Pancreas (tissue), 10 donors: ENCODE data around the gene STUM. TPM values are rescaled to one million over a fixed set of nuclear protein-coding genes. Genes with fewer than 3 reads are reported as not detected.
"Not testable (repeated sequence)": the region's sequence is repeated elsewhere in the genome, so short reads cannot be mapped to it uniquely, and the experiment has no call there.

ENCODE experiments used
- ATAC-seq, 4 donors: fragments of 200-7000 bp; cut with Tn5 transposase; one replicate each; pipeline versions ENCODE4 v1.8.0 to v1.9.1; 2020; ENCODE audit warnings: mild to moderate bottlenecking in 4 of 4, moderate library complexity in 4 of 4
- DNase-seq, 6 donors: peaks; one replicate each; pipeline ENCODE4 v3.0.0-alpha.2; 2020
- FAIRE-seq: peaks from 2 replicates; lab custom pipeline; 2012; peaks lifted over from hg19 to GRCh38; lab: Jason Lieb, UNC
- H3K27ac ChIP-seq, 4 donors: fragments of 200-600 bp; sonication (generic); 1 replicate in 3 of 4; 2 replicates in 1 of 4; pipeline versions ENCODE4 v1.5.0 to v1.8.0; 2020
- H3K27me3 ChIP-seq, 4 donors: fragments of 200-600 bp; one replicate each; pipeline ENCODE4 v1.8.0; 2021
- H3K36me3 ChIP-seq, 3 donors: fragments of 200-600 bp; sonication (generic) in 1 of 3; one replicate each; pipeline versions ENCODE4 v1.5.0 to v1.8.0; 2020 to 2021
- H3K4me1 ChIP-seq, 3 donors: fragments of 200-600 bp; one replicate each; pipeline ENCODE4 v1.8.0; 2021
- H3K4me3 ChIP-seq, 4 donors: fragments of 200-600 bp; sonication (generic) in 2 of 4; one replicate each; pipeline versions ENCODE4 v1.5.0 to v1.8.0; 2020 to 2021
- H3K9me3 ChIP-seq, 4 donors: fragments of 200-600 bp; one replicate each; pipeline ENCODE4 v1.8.0; 2021
- WGBS, 2 donors: extraction: QIAGEN DNeasy Blood & Tissue Kit; methylation state at CpG; one replicate each; pipeline ENCODE4 v1.1.7; 2013; 5-methylcytosine and 5-hydroxymethylcytosine counted together
- intact Hi-C, 3 donors: fragments of 100-400 bp; cut with DNase I; formaldehyde crosslinking; loops; one replicate each; pipeline versions ENCODE4 v1.11.1 to v1.14.2; 2022
- polyA plus RNA-seq, 2 donors: library from polyadenylated mRNA; stranded (reverse); fragments of 200-250 nt; gene quantifications; one replicate each; pipeline ENCODE4 v1.2.3, GENCODE V29; 2013
- total RNA-seq, 6 donors: library from RNA; stranded (reverse); fragmentation: NEBNext Ultra II Directional in 4 of 6; extraction: Animal tissue kit (Norgen Biotek cat#: 25700) in 4 of 6; gene quantifications; one replicate each; pipeline versions ENCODE4 v1.2.1 to v1.2.4, GENCODE V29; 2021 to 2023
- TF ChIP-seq, protein P1 (sequence below), 4 donors: fragments of 200-600 bp; sonication (generic) in 3 of 4; IDR thresholded peaks; one replicate each; pipeline versions ENCODE4 v1.5.0 to v1.8.0; 2021; ENCODE audit warnings: antibody characterized with exemption in 4 of 4
- donor health status: healthy with polysubstance abuse.
- donor health status: DM: no; HTN: no; CAD: no; lungs with moderate emphysema.
- donor health status: DM: no; HTN: no; CAD: no.
- donor health status: control.
- donor health status: control.
- donor health status: Bipolar disorder and iron deficiency.
- donor health status: DM: yes; HTN: yes; CAD: no.
- donor health status: DM: no; HTN: no; CAD: no.
- donor health status: DM: no; HTN: no; CAD: no.
- donor health status: DM: yes; HTN: yes; CAD: no.

STUM gene
- total and polyA plus RNA-seq, 8 donors, result 0.32 to 1.2 (median 0.56) TPM

DNA sequence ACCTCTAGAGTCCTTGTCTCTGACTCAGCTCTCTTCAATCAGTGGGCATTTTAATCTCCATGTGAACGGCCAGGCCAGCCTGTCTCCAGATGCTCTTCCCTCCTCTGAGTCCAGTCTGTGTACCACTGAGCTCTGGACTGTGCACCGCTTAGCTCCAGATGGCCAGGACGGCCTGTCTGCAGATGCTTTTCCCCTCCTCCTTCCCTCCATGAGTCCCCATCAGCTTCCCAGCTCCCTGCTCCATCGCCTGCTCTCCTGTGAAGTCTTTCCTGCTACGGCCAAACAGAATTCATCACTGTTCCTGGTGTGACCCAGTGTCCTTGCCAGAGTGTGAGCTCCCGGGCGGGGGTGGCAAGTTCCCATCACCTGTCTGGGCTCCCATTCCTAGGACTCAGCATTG lies 42.0 kb downstream of the STUM start:
- TF ChIP-seq, protein P1, sequence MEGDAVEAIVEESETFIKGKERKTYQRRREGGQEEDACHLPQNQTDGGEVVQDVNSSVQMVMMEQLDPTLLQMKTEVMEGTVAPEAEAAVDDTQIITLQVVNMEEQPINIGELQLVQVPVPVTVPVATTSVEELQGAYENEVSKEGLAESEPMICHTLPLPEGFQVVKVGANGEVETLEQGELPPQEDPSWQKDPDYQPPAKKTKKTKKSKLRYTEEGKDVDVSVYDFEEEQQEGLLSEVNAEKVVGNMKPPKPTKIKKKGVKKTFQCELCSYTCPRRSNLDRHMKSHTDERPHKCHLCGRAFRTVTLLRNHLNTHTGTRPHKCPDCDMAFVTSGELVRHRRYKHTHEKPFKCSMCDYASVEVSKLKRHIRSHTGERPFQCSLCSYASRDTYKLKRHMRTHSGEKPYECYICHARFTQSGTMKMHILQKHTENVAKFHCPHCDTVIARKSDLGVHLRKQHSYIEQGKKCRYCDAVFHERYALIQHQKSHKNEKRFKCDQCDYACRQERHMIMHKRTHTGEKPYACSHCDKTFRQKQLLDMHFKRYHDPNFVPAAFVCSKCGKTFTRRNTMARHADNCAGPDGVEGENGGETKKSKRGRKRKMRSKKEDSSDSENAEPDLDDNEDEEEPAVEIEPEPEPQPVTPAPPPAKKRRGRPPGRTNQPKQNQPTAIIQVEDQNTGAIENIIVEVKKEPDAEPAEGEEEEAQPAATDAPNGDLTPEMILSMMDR (IDR thresholded peaks at IDR 0.05), result no peak
- intact Hi-C loops, result no loop called here
- H3K9me3 ChIP-seq, result no peaks in the 10 kb centered on the region
- FAIRE-seq (no peak), DNase-seq (no peak), ATAC-seq (no peak)
- no peak overlapping the region for H3K27ac ChIP-seq
- no peaks in the 10 kb centered on the region for H3K36me3 ChIP-seq
- no peak overlapping the region for H3K4me3 ChIP-seq
- 90 to 91% methylated on average over 7 of the region's 7 CpGs for WGBS, 2 donors
- peaks cover 0 to 7% (median 6%) of the 10 kb centered on the region in 3 donors for H3K4me1 ChIP-seq
- no peaks in the 10 kb centered on the region for H3K27me3 ChIP-seq

DNA sequence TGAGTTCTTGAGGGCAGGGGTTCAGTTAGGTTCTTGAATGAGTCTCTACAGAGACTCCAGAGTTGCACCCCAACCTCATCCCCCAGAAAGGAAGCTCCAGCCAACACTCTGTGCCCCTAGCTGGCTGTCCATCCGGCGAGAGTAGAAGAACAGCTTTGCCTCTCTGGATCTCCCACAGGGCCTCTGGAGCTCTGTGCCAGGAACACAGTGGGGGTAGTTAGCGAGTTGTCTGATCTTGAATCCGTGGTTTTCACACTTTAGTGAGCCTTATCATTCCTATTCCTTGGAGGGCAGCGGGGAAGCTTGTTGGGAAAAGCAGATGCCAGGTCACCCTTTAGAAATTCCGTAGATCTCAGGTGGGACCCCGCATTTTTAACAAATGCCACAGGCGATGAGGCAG lies 45.0 kb downstream of the STUM start:
- DNase-seq, result no peak
- FAIRE-seq, result no peak
- Histone ChIP-seq H3K4me1 (peaks cover 0 to 7% (median 3%) of the 10 kb centered on the region in 3 donors), H3K27ac (no peak overlapping the region), H3K4me3 (no peak overlapping the region), H3K27me3 (no peaks in the 10 kb centered on the region), H3K36me3 (no peaks in the 10 kb centered on the region), H3K9me3 (no peaks in the 10 kb centered on the region)
- ATAC-seq, result no peak
- TF ChIP-seq, protein P1 (IDR thresholded peaks at IDR 0.05), result no peak
- 86 to 90% methylated on average over 8 of the region's 8 CpGs for WGBS, 2 donors
- intact Hi-C loops, result no loop called here

DNA sequence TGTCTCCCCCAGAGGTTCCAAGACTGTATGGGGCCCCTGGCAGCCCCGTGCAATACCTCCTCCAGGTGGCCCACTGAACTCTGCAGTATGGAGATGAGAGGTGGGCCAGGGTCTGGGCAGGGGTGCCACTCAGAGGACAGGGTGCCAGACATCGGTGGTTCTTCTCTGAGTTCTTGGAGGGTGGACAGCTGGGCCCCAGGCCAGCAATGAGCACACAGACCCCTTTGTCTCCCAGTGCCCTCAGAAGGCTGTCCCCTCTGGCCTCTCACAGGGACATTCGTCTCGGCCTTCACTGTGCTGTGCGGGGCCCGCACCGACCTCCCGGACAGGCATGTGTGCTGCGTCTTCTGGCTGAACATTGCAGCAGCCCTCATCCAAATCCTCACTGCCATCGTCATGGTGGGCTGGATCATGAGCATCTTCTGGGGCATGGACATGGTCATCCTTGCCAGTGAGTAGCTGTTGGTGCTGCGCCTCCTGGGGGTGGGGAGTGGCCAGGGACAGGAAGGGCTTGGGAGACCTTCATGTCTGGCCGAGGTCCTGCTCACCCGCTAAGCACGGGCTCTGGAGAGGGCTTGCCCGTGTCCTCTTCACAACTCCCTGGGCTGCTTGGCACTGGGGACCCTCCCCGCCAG lies 48.1 kb downstream of the STUM start:
- DNase-seq (peak in 1 of 6 donors; percentile 56), ATAC-seq (no peak), FAIRE-seq (no peak)
- no peak overlapping the region for H3K4me3 ChIP-seq
- intact Hi-C loops, result no loop called here
- TF ChIP-seq, protein P1 (IDR thresholded peaks at IDR 0.05), result no peak
- no peaks in the 10 kb centered on the region for H3K27me3 ChIP-seq
- no peak overlapping the region for H3K27ac ChIP-seq
- H3K4me1 ChIP-seq, result no peaks in the 10 kb centered on the region
- H3K36me3 ChIP-seq, result no peaks in the 10 kb centered on the region
- 85 to 89% methylated on average over 16 of the region's 16 CpGs for WGBS, 2 donors
- no peaks in the 10 kb centered on the region for H3K9me3 ChIP-seq

DNA sequence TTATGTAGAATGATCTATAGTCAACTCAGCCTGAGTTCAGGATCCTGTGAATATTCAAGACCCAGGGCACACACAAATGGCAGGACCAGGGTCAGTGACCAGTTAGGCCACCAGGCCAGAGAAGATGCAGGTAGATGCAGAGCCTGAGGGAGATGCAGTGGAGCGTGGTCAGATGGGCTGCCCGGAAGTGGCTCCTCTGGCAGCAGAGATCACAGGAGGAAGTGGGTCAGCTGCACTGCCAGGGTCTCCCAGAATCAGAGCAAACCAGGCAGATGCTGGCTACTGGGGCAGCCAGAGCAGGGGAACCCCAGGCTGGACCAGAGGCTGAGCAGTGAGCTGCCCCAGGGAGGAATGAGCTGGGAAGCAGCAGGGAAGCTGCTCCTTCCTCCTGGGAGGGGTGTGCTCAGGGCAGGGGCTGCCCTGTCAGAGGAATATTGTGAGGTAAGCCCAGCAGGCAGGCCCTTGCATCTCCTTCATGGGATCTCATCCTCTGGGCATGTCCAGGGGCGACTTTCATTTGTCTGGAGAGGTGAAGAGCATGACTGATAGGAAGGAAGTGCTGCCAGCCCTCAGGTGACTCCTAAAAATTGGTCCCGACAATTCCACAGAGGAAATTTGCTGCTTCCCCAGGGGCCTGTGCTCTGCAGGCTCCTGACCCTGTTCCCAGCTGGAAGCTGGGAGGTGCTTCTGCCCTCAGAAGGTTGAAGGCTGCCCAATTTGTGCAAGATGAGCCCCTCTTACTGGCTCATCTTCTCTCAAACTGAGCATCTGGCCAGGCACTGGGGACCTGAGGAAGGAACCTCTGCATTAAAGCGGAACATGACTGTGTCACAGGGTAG lies 49.3 kb downstream of the STUM start:
- no peak for ATAC-seq
- no peak for FAIRE-seq
- Histone ChIP-seq H3K36me3 (no peaks in the 10 kb centered on the region), H3K4me3 (no peak overlapping the region), H3K27me3 (no peaks in the 10 kb centered on the region), H3K27ac (no peak overlapping the region), H3K4me1 (no peaks in the 10 kb centered on the region), H3K9me3 (no peaks in the 10 kb centered on the region)
- TF ChIP-seq, protein P1 (IDR thresholded peaks at IDR 0.05), result no peak
- peak in 1 of 6 donors; percentile 17 for DNase-seq
- 85 to 96% methylated on average over 5 of the region's 5 CpGs for WGBS, 2 donors
- intact Hi-C loops, result no loop called here

DNA sequence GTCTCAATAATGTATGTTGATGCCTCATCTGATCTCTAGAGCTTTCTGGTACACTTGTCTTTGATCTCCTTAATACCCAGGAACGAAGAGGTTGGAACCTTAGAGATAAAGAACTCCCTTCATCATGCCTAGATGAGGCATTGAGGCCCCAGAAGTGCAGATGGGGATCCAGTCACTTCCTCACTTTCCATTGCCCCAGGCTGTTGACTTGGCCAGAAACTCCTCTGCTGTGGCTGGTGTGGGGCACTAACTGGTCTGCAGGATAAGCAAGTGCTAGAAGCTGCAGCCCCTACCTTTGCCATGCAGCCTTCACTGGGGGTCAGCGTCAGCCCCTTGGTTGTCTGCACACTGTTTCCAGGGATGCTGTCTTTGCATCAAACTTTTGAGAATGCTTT lies 49.9 kb downstream of the STUM start:
- Histone ChIP-seq H3K27me3 (no peaks in the 10 kb centered on the region), H3K4me1 (no peaks in the 10 kb centered on the region), H3K9me3 (no peaks in the 10 kb centered on the region), H3K4me3 (no peak overlapping the region), H3K36me3 (no peaks in the 10 kb centered on the region), H3K27ac (no peak overlapping the region)
- TF ChIP-seq, protein P1 (IDR thresholded peaks at IDR 0.05), result no peak
- intact Hi-C loops, result no loop called here
- DNase-seq (no peak), ATAC-seq (no peak), FAIRE-seq (no peak)
- 81 to 86% methylated on average over 2 of the region's 2 CpGs for WGBS, 2 donors

DNA sequence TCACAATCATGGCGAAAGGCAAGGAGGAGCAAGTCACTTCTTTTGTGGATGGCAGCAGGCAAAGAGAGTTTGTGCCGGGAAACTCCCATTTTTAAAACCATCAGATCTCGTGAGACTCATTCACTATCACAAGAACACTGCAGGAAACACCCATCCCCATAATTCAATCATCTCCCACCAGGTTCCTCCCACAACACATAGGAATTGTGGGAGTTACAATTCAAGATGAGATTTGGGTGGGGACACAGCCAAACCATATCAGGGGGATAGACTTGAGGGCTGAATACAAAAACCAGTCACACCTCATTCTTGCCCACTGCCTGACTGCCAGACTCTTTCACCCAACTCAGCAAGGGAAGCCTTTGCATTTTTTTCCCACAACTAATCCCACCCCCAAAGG lies 50.4 kb downstream of the STUM start:
- WGBS, 2 donors, result 87 to 93% methylated on average over 3 of the region's 3 CpGs
- H3K4me1 ChIP-seq, H3K4me3 ChIP-seq, H3K27me3 ChIP-seq, H3K36me3 ChIP-seq, H3K9me3 ChIP-seq, intact Hi-C loops, H3K27ac ChIP-seq, DNase-seq, ATAC-seq, FAIRE-seq: not testable (repeated sequence)
